NCI-H526 (cell line): ENCODE measurements around the gene CELF4.

Experiments used
- DNase-seq, 2 experiments: peaks; one replicate each; lab custom pipeline; 2025; lab: John Stamatoyannopoulos, UW

Gene CELF4

GRCh38 chr18:37414816-37415215 lies 150.8 kb downstream of the CELF4 start:
- DNase-seq: no peak

GRCh38 chr18:37412829-37413228 lies 152.8 kb downstream of the CELF4 start:
- no peak for DNase-seq

DNA sequence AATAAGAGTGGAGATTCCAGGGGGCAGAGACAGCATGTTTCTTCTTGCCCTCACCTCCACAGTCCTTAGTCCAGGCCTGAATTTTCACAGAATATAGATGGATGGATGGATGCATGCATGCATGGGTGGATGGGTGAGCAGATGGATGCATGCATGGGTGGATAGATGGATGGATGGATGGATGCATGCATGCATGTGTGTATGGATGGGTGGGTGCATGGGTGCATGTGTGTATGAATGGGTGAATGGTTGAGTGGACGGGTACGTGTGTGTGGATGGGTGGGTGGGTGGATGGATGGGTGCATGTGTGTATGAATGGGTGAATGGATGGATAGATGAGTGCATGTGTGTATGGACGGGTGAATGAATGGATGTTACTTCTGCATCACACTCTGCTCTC lies 153.3 kb downstream of the CELF4 start:
- no peak for DNase-seq

DNA sequence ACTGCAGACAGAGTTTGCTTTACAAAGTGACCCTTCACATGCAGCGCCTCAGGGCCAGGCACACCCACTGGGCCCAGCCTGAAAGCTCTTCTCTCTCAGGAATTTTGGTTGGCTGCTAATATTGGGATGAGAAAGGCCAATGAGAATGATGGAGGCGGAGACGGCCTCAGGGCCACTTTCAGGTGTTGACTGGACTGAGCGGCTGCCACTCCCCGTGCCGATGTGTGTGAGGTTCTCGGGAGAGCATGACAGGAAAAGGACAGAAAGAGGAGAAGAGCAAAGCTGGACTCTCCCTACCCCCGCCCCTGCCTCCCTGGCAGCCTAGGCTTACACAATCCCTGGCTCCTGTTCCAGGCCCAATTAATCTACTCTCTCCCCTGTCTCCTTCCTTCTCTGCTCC lies 155.7 kb downstream of the CELF4 start:
- DNase-seq: no peak

DNA sequence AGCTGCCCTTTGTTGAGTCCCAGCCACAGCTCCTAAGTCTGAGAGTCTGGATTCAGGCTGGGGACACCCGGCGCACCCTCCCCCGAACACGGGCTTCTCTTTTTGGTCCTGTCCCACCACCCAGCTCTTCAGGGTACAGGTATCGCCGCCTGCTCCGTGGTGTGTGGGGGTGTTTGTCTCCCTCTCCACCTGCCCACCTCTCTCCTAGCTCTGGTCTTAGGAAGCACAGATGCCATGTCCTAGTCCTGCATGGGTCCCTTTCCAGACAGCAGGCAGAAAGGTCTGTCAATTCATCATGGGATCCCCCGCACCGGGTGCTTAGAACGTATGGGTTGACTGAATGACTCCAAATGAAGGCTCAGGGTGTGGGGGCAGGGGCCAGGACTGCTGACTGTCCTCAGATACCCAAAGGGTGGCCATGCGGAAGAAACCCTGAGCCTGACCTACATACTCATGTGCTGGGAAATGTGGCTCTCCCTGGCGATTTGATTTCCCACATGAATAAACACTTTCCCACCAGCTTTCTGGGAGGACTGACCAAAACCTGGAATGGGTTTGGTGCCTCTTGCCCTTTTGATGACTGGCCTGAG lies 156.8 kb downstream of the CELF4 start:
- no peak for DNase-seq

DNA sequence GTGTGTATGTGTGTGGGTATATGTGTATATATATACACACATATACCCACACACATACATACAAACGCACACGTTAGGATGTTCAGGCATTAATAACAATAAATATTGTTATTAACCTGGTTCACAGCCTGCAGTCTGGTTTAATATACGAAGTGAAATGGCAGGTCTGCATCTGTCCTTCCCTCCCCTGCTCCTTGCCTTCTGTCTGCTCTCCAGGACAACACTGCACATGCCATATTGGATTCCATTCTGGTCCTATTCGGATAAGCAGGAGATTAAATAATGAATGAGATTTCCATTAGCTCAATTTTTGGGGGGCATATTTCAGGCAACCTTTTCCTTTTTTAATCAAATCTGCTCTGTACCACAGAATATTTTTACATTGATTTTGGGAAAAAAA lies 158.0 kb downstream of the CELF4 start:
- DNase-seq: no peak

GRCh38 chr18:37405772-37406171 lies 159.8 kb downstream of the CELF4 start:
- no peak for DNase-seq

- DNase-seq: no peak
Observed at GRCh38 chr18:37405229-37405628, 160.4 kb downstream of the CELF4 start.

GRCh38 chr18:37403788-37404187 lies 161.8 kb downstream of the CELF4 start:
- no peak for DNase-seq

GRCh38 chr18:37403100-37403781 lies 162.4 kb downstream of the CELF4 start:
- peak in 1 of 2 experiments; percentile 46 for DNase-seq

- no peak for DNase-seq
Observed at GRCh38 chr18:37402735-37403099, 162.9 kb downstream of the CELF4 start.

DNA sequence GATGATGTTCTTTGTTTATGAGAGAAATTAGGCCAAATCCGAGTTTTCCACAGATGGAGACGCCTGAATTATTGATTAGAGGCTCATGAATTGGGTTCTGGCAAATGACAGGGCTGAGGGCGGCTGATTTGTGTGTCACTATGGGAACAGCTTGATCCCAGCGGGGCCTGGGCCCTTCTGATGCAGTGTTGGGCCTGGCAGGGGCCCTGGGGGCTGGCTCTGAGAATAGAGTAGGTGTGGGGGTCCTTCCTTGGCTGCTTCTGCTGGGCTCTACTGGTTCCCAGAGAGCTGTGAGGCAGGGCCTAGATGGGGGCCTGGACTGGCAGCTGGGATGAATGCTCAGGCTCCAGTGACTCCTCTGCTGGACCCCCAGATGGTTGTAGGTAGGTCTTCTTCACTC lies 164.8 kb downstream of the CELF4 start:
- no peak for DNase-seq

DNA sequence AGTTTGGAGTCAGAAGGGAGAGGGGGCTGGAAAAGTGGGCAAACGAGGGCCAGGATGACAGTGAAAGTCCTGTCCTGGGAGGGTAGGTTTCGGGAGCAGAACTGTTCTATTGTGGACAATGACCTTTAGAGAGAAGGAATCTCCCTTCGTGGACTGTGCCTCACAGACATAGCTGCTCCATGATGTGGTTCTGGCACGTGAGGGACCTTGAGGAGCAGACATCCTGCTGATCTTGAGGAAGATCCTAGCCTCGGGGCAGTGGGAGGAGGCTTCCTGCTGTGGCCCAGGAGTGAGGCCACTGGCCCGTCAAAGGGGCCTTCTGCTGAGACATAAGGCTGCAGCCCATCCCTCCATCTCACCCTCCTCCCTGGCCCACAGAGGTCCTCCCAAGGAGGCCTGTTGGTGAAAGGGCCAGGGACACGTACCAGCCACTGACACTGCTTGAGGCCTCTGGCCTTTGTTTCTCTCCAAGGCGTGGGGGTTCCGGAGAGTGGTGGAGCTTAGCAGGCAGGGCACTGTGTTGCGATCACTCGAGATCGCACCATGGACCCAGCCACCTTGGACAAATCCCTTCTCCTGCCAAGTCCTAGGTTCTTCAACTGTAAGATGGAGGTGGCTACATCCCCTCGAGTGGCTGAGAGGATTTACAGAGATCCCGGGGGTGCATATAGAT lies 167.2 kb downstream of the CELF4 start:
- DNase-seq: no peak

DNA sequence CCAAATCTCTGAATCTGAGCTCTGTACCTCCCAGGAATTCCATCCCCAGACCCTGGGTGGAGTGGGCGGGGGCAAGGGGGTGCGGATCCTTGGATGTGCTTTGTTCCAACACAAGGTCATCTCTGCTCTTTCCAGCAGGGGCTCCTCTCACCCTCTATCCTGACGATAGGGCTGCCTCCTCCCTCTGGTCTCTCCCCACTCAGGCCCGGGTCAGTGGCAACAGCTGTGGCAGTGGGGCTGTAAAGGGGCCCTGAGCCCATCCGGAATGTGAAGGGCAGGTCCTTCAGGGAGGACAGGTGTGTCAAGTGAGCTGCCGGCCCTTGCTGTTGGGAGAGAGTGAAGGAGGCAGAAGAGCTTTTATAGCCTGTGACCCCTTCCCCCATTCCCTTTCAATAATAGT lies 167.8 kb downstream of the CELF4 start:
- DNase-seq: no peak

DNA sequence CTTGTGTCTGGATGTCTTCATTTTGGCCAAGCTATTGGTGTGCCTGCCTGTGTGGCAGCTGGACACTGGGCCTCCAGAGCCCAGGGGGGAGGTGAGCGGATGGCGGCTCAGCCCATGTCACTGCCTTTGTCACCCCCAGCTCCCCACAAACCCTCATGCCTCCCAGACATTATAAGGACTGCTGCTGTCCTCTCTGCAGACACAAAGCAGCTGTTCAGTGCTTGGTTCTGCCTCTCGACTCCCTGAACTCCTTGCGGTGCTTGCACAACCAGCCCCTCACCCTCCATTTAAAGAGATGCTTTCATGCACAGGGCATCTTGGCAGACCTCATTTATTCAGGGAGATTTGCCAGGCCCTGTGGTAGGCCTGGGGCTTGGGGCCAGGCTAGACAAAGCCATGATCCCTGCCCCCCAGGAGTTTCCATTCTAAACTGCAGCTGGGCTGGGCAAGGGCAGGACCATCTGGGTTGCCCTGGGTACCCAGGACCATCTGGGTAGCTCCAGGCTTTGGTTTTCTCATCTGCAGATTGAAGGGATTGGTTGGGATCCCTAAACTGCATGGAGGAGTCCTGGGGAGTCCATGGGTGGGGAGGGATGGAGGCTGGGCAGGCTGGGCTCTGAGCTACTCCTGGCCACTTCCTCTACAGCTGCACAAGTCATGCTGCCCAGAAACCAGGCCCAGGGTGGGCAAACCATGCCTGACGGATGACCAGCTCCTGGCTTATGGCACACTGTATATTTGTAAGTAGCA lies 168.5 kb downstream of the CELF4 start:
- DNase-seq: no peak

- DNase-seq: no peak
Observed at GRCh38 chr18:37395631-37396030, 170.0 kb downstream of the CELF4 start.

DNA sequence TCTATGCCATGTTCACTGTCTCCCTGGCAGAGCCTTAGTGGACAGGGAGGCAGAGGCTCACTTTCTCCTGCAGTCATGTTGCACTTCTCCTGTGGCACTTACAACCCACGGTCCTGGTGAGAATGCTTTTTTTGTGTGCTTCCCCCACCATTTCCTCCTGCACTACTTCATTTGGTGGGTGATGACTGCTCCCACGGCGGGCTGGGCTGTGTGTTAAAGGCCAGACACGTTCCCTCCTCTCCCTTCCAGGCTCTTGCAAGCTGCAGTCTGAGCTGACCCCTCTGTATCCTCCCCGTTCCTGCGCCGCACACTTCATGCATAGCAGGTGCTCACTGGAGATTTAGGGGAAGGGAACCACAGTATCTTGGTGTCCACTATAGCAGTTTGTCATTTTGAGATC lies 170.5 kb downstream of the CELF4 start:
- no peak for DNase-seq

- no peak for DNase-seq
Observed at GRCh38 chr18:37394610-37394965, 171.0 kb downstream of the CELF4 start.

GRCh38 chr18:37393945-37394609 lies 171.5 kb downstream of the CELF4 start:
- DNase-seq: peak in 1 of 2 experiments; percentile 61

DNA sequence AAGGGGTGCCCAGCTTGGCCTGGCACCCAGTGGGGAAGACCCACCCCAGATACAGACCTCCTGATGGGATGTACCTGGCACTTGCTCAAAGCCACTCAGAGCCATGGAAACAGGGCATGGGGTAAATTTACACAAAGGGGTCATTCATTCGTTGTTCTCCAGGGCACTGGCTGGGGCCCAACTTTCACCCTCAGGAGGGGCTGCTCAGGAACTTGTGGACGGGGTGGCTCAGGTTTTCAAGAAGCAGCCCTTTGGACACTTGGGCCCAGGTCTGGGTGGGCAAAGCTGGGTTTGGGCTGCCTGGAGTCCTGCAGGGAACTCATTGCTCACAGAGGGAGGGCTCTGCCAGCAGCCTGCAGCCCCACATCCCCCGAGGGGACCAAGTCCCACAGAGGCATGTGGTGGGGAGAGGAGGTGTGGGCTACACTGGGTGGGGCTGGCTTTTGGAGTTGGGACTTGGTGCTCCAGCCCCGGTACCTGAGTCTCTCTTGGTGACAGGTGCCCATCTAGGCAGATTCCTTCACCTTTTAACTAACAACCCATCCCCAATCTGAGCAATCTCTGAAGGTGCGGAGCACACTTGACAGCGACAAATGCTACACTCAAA lies 172.3 kb downstream of the CELF4 start:
- DNase-seq: no peak

- no peak for DNase-seq
Observed at GRCh38 chr18:37392648-37393047, 172.9 kb downstream of the CELF4 start.
